Dermis microvascular lymphatic vessel endothelial cell (primary cell): ENCODE data around the gene PSMD9. TPM values are rescaled to one million over a fixed set of nuclear protein-coding genes. Genes with fewer than 3 reads are reported as not detected.
"Not testable (repeated sequence)": the region's sequence is repeated elsewhere in the genome, so short reads cannot be mapped to it uniquely, and the experiment has no call there.

Source experiments
- DNase-seq, 2 donors: peaks; one replicate each; pipeline versions ENCODE4 v3.0.0 to v3.0.0-alpha.2; 2010; ENCODE audit warnings: low read depth in 2 of 2
- total RNA-seq: library from RNA; depleted of rRNA; stranded (reverse); fragments of >200 nt; gene quantifications from 2 replicates; pipeline ENCODE4 v1.2.1, GENCODE V29; 2014

The PSMD9 gene
- total RNA-seq, 1 donor from 2014 or later: 64.4 TPM

DNA sequence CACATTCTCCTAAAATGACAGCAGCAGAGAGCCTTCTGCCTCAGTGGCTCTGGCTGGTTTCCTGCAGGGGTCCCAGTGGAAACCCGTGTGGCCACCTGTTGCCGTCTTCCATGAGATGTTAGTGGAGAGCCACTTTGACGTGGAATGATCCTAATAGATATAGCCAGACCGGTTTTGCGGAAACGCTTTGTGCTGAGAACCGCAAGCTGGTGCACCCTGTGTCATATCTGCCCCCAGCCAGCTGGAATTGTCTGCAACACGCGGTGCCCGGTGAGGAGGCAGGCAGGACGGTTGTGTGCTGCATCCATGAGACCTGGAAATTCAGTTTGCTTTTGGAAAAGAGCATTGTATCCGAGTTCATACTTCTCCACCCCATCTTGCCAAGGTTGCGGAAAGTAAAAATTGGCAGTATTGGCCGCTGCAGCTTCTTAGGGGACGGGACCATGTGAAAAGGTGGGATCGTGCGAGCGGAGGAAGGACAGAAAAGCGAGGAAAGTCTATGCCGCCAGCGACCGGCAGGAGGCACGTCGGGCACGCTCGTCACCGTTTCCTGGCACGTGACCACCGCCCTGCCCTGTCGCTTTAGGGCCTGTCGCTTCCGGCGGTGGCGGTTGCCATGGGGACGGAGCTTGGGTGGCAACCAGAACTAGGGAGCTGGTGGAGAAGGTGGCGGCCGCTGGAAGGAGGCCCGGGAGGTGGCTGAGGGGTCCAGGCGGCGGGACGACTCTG, 29.5 kb downstream of the PSMD9 start, which contains the start of gene CFAP251:
TSS of gene CFAP251 (plus strand) at position 643 of the 729 bp plus-strand sequence. CDS start 2,714 bp downstream, outside the sequence.
- peak; percentile 83 to 85 for DNase-seq

- DNase-seq: no peak
These were observed 30.1 kb downstream of the PSMD9 start for GRCh38 chr12:121918679-121919038.

- no peak for DNase-seq
These were observed 32.5 kb downstream of the PSMD9 start for GRCh38 chr12:121921066-121921465.

GRCh38 chr12:121925358-121925695, 36.7 kb downstream of the PSMD9 start:
- no peak for DNase-seq

- no peak for DNase-seq
These were observed 38.5 kb downstream of the PSMD9 start for GRCh38 chr12:121926874-121927706.

DNA sequence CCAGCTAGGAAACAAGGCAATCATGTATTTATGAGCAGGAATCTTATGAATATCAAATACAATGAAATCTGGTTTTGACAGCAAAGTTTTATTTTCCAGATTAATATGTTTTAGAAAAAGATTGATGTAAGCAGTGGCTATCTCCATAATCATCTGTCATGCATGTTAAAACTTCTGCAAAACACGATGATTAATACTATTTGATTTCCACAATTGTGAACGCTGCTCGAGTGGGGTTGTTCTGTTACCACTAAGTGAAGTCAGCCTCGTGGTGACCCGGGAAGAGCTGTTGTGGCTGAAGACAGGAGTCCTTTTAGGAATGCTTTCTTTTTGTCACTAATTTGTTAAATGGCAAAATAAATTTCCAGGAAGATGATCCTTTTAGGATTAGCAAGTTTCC, 39.2 kb downstream of the PSMD9 start:
- no peak for DNase-seq

- not testable (repeated sequence) for DNase-seq
These were observed 41.0 kb downstream of the PSMD9 start for GRCh38 chr12:121929545-121929944.

DNA sequence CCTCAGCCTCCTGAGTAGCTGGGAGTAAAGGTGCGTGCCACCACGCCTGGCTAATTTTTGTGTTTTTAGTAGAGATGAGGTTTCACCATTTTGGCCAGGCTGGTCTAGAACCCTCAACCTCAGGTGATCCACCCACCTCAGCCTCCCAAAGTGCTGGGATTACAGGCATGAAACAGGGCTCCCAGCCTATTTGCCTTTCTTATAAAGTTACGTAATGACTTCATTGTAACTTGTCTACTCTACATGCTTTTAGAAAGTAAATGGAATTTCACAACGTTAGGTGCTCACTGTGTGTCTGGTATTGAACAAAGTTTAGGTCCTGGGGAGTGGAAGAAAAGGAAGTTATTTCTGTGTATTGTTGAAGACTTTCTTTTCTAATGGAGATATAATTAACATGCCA, 42.3 kb downstream of the PSMD9 start:
- no peak for DNase-seq

DNA sequence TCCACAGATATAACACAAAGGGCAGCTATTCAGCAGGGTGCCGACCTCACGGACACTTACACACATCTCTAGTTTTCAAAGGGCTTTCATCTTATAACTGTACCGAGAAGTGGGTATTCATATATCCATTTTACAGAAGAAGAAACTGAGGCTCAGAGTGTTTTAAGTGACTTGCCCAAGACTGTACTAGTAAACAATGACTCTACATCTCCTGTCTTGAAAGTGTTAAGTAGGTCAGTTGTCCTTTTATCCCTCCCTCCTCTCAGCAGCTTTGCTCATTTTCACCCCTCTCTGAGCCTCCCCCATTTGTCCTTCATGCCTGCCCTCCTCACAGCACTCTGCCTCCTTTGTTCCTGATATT, 43.6 kb downstream of the PSMD9 start:
- no peak for DNase-seq

GRCh38 chr12:121932914-121933521, 44.4 kb downstream of the PSMD9 start:
- no peak for DNase-seq

DNA sequence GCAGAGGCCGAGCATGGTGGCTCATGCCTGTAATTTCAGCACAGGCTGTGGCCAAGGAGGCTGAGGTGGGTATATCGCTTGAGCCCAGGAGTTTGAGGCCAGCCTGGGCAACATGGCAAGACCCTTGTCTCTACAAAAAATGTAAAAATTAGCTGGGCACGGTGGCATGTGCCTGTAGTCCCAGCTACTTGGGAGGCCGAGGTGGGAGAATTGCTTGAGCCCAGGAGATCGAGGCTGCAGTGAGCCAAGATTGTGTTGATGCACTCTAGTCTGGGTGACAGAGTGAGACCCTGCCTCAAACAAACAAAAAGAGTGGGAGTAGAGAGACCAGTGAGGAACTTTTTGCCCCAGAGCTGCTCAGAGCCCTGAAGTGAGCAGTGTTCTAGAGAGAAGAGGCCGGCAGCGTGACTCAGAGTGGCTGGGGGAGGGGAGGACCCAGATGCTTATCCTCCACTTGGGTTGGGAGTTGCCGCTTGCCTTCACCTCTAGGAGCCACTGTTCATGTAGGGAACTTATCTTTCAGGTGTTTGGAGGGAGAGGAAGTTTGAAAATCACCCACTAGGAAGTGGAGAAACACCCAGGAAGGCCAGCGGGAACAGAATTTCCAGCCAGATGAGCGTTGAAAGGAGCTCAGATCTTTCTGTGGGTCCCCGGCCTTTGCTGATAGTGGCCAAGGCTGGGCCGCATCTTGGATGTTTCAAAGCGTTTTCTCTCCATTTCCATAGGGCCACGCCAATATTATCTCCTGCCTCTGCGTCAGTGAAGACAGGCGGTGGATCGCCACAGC, 45.1 kb downstream of the PSMD9 start:
- DNase-seq: no peak

DNA sequence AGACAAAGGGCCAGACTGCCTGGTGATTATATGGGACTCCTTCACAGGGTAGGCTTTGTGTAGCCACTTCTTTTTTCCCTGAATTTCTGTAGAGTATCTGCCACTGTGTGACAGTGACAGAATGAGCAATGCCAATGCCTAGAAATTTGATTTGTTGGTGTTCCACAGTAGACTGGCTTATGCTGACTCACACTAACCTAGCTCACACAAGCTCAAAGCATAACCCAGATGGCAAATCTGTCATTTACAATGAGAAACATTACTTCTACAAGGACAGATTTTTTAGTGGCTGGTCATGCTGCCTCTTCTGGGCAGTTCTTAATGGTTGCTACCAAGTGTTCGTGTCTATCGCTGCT, 45.7 kb downstream of the PSMD9 start:
- no peak for DNase-seq

GRCh38 chr12:121937654-121938053, 49.1 kb downstream of the PSMD9 start:
- DNase-seq: no peak

GRCh38 chr12:121939186-121939585, 50.6 kb downstream of the PSMD9 start:
- DNase-seq: no peak

- DNase-seq: no peak
These were observed 51.6 kb downstream of the PSMD9 start for GRCh38 chr12:121939992-121940766.

GRCh38 chr12:121942145-121942718, 53.6 kb downstream of the PSMD9 start:
- DNase-seq: no peak

DNA sequence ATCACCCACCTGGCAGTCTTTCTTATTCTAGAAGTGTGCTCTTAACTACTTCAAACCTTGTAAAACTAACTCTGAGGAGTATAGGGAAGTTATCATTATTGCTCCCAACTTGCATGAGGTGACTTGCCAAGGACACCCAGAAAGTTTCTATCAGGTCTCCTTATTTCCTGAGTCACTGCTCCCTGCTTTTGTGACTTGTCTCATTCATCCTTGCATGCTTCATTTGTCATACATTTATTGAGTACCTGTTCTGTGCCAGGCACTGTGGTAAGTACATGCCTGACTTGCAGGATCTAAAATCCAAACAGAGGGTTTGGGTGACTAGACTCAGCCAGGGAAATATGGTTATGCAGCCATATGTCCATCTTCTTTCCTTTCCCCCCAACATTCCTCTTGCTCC, 55.3 kb downstream of the PSMD9 start:
- no peak for DNase-seq

- DNase-seq: no peak
These were observed 57.9 kb downstream of the PSMD9 start for GRCh38 chr12:121946313-121947025.

- DNase-seq: no peak
These were observed 59.4 kb downstream of the PSMD9 start for GRCh38 chr12:121947981-121948380.
